Head of caudate nucleus (tissue), 42 donors: Measurements from ENCODE around the gene DDX17.

Source experiments
- DNase-seq, 42 donors: peaks; one replicate each; pipeline versions ENCODE4 v3.0.0 to v3.0.0-alpha.2; 2020 to 2021; ENCODE audit warnings: mixed read lengths in 7 of 42
- intact Hi-C: fragments of 100-400 bp; cut with DNase I; formaldehyde crosslinking; loops from one replicate; pipeline ENCODE4 v1.15.0; 2022

DDX17 gene

GRCh38 chr22:38469306-38469781, 36.8 kb downstream of the DDX17 start:
- peak in 5 of 42 donors; percentile 2 to 42 (median 22) for DNase-seq
- intact Hi-C loops = no loop called here

- DNase-seq = peak in 7 of 42 donors; percentile 2 to 29 (median 18)
- intact Hi-C loops = no loop called here
Measured at GRCh38 chr22:38468443-38469305, 37.4 kb downstream of the DDX17 start.

- DNase-seq = peak in 6 of 42 donors; percentile 3 to 59 (median 32)
- intact Hi-C loops = no loop called here
Measured at GRCh38 chr22:38467904-38468442, 38.1 kb downstream of the DDX17 start, which contains the start of gene KDELR3. TSS of gene KDELR3 (plus strand) at chr22:38468096. CDS start at chr22:38468234, 138 bp downstream.

GRCh38 chr22:38467438-38467903, 38.6 kb downstream of the DDX17 start:
- intact Hi-C loops = no loop called here
- DNase-seq = peak in 2 of 42 donors; percentile 1 to 27

GRCh38 chr22:38465673-38466490, 40.2 kb downstream of the DDX17 start:
- peak in 1 of 42 donors; percentile 2 for DNase-seq
- intact Hi-C loops = no loop called here

GRCh38 chr22:38464992-38465672, 41.0 kb downstream of the DDX17 start:
- DNase-seq = peak in 1 of 42 donors; percentile 3
- intact Hi-C loops = no loop called here

GRCh38 chr22:38462960-38463784, 42.9 kb downstream of the DDX17 start:
- DNase-seq = no peak

GRCh38 chr22:38461414-38462081, 44.6 kb downstream of the DDX17 start:
- intact Hi-C loops = no loop called here
- peak; percentile 68 to 94 (median 86) for DNase-seq

More at GRCh38 chr22:38462960-38463784, 42.9 kb downstream of the DDX17 start:
- intact Hi-C loops = no loop called here

- intact Hi-C loops = no loop called here
- no peak for DNase-seq
Measured at GRCh38 chr22:38461057-38461413, 45.1 kb downstream of the DDX17 start.

- intact Hi-C loops = no loop called here
- DNase-seq = no peak
Measured at GRCh38 chr22:38460426-38460840, 45.7 kb downstream of the DDX17 start.

- intact Hi-C loops = no loop called here
- no peak for DNase-seq
Measured at GRCh38 chr22:38456841-38457699, 49.0 kb downstream of the DDX17 start.

GRCh38 chr22:38456272-38456835, 49.8 kb downstream of the DDX17 start:
- DNase-seq = no peak
- intact Hi-C loops = no loop called here

GRCh38 chr22:38455530-38456271, 50.4 kb downstream of the DDX17 start:
- DNase-seq = peak in 35 of 42 donors; percentile 30 to 79 (median 58)
- intact Hi-C loops = no loop called here

GRCh38 chr22:38455076-38455529, 51.0 kb downstream of the DDX17 start, which contains the start of gene KCNJ4:
TSS of gene KCNJ4 (minus strand) at chr22:38455199. CDS start at chr22:38428132, 27,067 bp downstream.
- DNase-seq = no peak
- intact Hi-C loops = no loop called here
